ENCODE data around the gene SESN2. TPM values are rescaled to one million over a fixed set of nuclear protein-coding genes. Genes with fewer than 3 reads are reported as not detected.

The SESN2 gene
- total RNA-seq, 2 experiments from 2014 or later, result 12.5 to 12.6 TPM

Other genes with a start within 250 kb of the SESN2 start
- gene EYA3, start 170.9 kb upstream of the SESN2 start, total RNA-seq, result 10 to 100 TPM; 33.5 to 34.5 TPM
- gene PTAFR, start 82.8 kb upstream of the SESN2 start, total RNA-seq, result under 1 TPM; 0.47 to 0.50 TPM
- 100 to 1,000 TPM; 121 to 124 TPM for gene DNAJC8, start 26.5 kb upstream of the SESN2 start, total RNA-seq
- 100 to 1,000 TPM; 204 to 222 TPM for gene ATP5IF1, start 23.4 kb upstream of the SESN2 start, total RNA-seq
- gene MED18, start 69.5 kb downstream of the SESN2 start, total RNA-seq, result 10 to 100 TPM; 18.4 to 21.7 TPM
- gene PHACTR4, start 110.2 kb downstream of the SESN2 start, total RNA-seq, result 10 to 100 TPM; 29.4 to 30.8 TPM
- 10 to 100 TPM; 80.7 to 85.3 TPM for gene RCC1, start 246.5 kb downstream of the SESN2 start, total RNA-seq

All from activated CD8-positive, alpha-beta T cell treated with anti-CD3 and anti-CD28 coated beads, Interleukin-2, amount 10 ng/mL, durations not matched to agents 7 days and 5 days (primary cell).